Endodermal cell (in vitro differentiated cells): Measurements from ENCODE around the gene DNM1L. TPM values are rescaled to one million over a fixed set of nuclear protein-coding genes. Genes with fewer than 3 reads are reported as not detected.
A peak's percentile ranks its signal among the peaks of the same experiment; 100 is the strongest.

ENCODE experiments used
- DNase-seq: peaks from one replicate; pipeline ENCODE4 v3.0.0-alpha.2; 2017
- H3K27ac ChIP-seq: 2 replicates; pipeline ENCODE4 v1.5.1; 2013; ENCODE audit warnings: mild to moderate bottlenecking, low read depth, low read length, moderate library complexity
- H3K27me3 ChIP-seq: 2 replicates; pipeline ENCODE4 v1.6.1; 2013; ENCODE audit warnings: mild to moderate bottlenecking, low read length, moderate library complexity; ENCODE audit not compliant: insufficient read depth, control insufficient read depth, poor library complexity, severe bottlenecking
- H3K36me3 ChIP-seq: 2 replicates; pipeline ENCODE4 v1.7.0; 2013; ENCODE audit warnings: mild to moderate bottlenecking, low read length, moderate library complexity; ENCODE audit not compliant: control insufficient read depth, insufficient read depth
- H3K4me1 ChIP-seq: one replicate; pipeline ENCODE4 v1.7.0; 2013; ENCODE audit warnings: low read length; ENCODE audit not compliant: control insufficient read depth, insufficient read depth
- H3K4me3 ChIP-seq: 2 replicates; pipeline ENCODE4 v1.5.1; 2013; ENCODE audit warnings: mild to moderate bottlenecking, low read length, moderate library complexity
- H3K9ac ChIP-seq: 2 replicates; pipeline ENCODE4 v1.6.1; 2013; ENCODE audit warnings: mild to moderate bottlenecking, low read length, moderate library complexity; ENCODE audit not compliant: poor library complexity, severe bottlenecking; ENCODE audit errors: extremely low read depth
- H3K9me3 ChIP-seq: 2 replicates; pipeline ENCODE4 v1.6.1; 2013; ENCODE audit warnings: mild to moderate bottlenecking, low read length, moderate library complexity; ENCODE audit not compliant: control insufficient read depth
- H3K27ac Mint-ChIP-seq: 2 replicates; pipeline ENCODE4 v1.8.0; 2020; ENCODE audit warnings: mixed read lengths
- H3K27me3 Mint-ChIP-seq: 2 replicates; pipeline ENCODE4 v1.8.0; 2021; ENCODE audit warnings: mild to moderate bottlenecking, mixed read lengths; ENCODE audit not compliant: insufficient read depth
- H3K36me3 Mint-ChIP-seq: 2 replicates; pipeline ENCODE4 v1.8.0; 2020; ENCODE audit warnings: low read depth, mixed read lengths
- H3K4me1 Mint-ChIP-seq: 2 replicates; pipeline ENCODE4 v1.8.0; 2020; ENCODE audit warnings: mixed read lengths
- H3K4me3 Mint-ChIP-seq: 2 replicates; pipeline ENCODE4 v1.8.0; 2020; ENCODE audit warnings: mild to moderate bottlenecking, moderate library complexity, mixed read lengths
- H3K9me3 Mint-ChIP-seq: 2 replicates; pipeline ENCODE4 v1.8.0; 2020; ENCODE audit warnings: mild to moderate bottlenecking, mixed read lengths
- WGBS, 2 experiments: methylation state at CpG; one replicate each; pipeline versions ENCODE4 v1.1.5 to v1.1.7; 2013; ENCODE audit warnings: missing lambda C conversion rate in 2 of 2, mixed read lengths in 1 of 2; ENCODE audit not compliant: insufficient coverage in 1 of 2, insufficient read length in 1 of 2; 5-methylcytosine and 5-hydroxymethylcytosine counted together
- total RNA-seq, 2 donors: library from RNA; stranded (reverse); fragmentation: NEBNext Ultra II Directional in 1 of 2; extraction: Animal tissue kit (Norgen Biotek cat#: 25700) in 1 of 2; gene quantifications; 2 replicates in 1 of 2; 3 replicates in 1 of 2; pipeline ENCODE4 v1.2.1, GENCODE V29; 2021
- TF ChIP-seq, protein P1 (sequence below): fragments of 200-600 bp; sonication (generic); conservative IDR thresholded peaks from 2 replicates; pipeline ENCODE4 v1.5.0; 2021; ENCODE audit warnings: antibody characterized with exemption, mild to moderate bottlenecking

Gene DNM1L
- total RNA-seq, 2 donors from 2014 or later: 100 to 156 TPM

DNA sequence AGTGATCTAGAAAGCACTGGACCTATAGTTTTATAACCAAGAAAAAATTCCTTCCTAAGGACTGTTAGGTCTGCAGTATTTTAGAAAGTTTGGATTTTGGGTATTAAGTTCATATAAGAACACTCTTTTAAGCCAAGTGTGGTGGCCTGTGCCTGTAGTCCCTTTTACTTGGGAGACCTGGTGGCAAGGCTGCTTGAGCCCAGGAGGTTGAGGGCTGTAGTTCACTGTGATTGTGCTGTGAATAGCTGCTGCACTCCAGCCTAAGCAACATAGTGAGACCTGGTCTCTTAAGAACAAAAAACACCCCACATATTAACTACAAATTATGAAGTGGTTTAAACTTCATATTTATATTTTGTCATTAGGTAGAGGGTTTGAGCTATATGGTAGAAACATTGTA lies 9.7 kb downstream of the DNM1L start:
- Mint-ChIP-seq H3K27me3 (no peaks in the 10 kb centered on the region), H3K4me3 (no peak overlapping the region), H3K4me1 (peaks cover 18% of the 10 kb centered on the region), H3K9me3 (peaks cover 10% of the 10 kb centered on the region), H3K27ac (peak overlapping the region; percentile 20), H3K36me3 (peaks cover 64% of the 10 kb centered on the region)
- Histone ChIP-seq H3K27ac (no peak overlapping the region), H3K9me3 (peaks cover 9% of the 10 kb centered on the region), H3K4me3 (no peak overlapping the region), H3K36me3 (peaks cover 16% of the 10 kb centered on the region), H3K4me1 (no peaks in the 10 kb centered on the region), H3K9ac (no peak overlapping the region), H3K27me3 (no peaks in the 10 kb centered on the region)
- DNase-seq: peak; percentile 64
- TF ChIP-seq, protein P1, sequence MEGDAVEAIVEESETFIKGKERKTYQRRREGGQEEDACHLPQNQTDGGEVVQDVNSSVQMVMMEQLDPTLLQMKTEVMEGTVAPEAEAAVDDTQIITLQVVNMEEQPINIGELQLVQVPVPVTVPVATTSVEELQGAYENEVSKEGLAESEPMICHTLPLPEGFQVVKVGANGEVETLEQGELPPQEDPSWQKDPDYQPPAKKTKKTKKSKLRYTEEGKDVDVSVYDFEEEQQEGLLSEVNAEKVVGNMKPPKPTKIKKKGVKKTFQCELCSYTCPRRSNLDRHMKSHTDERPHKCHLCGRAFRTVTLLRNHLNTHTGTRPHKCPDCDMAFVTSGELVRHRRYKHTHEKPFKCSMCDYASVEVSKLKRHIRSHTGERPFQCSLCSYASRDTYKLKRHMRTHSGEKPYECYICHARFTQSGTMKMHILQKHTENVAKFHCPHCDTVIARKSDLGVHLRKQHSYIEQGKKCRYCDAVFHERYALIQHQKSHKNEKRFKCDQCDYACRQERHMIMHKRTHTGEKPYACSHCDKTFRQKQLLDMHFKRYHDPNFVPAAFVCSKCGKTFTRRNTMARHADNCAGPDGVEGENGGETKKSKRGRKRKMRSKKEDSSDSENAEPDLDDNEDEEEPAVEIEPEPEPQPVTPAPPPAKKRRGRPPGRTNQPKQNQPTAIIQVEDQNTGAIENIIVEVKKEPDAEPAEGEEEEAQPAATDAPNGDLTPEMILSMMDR: no peak

- Histone ChIP-seq H3K9me3 (peaks cover 22% of the 10 kb centered on the region), H3K9ac (no peak overlapping the region), H3K27ac (no peak overlapping the region), H3K4me1 (no peaks in the 10 kb centered on the region), H3K4me3 (no peak overlapping the region), H3K27me3 (no peaks in the 10 kb centered on the region), H3K36me3 (peaks cover 16% of the 10 kb centered on the region)
- Mint-ChIP-seq H3K4me1 (peaks cover 18% of the 10 kb centered on the region), H3K36me3 (peaks cover 63% of the 10 kb centered on the region), H3K27me3 (no peaks in the 10 kb centered on the region), H3K27ac (no peak overlapping the region), H3K9me3 (peaks cover 23% of the 10 kb centered on the region), H3K4me3 (no peak overlapping the region)
- TF ChIP-seq, protein P1: no peak
- WGBS, 2 experiments: 94 to 95% methylated on average over 8 of the region's 8 CpGs
- no peak for DNase-seq
Measured at GRCh38 chr12:32690927-32691326, 11.8 kb downstream of the DNM1L start.

GRCh38 chr12:32692358-32692757 lies 13.3 kb downstream of the DNM1L start:
- 86 to 100% methylated on average over 1 of the region's 1 CpG for WGBS, 2 experiments
- Histone ChIP-seq H3K4me1 (no peaks in the 10 kb centered on the region), H3K27ac (no peak overlapping the region), H3K9me3 (peaks cover 25% of the 10 kb centered on the region), H3K9ac (no peak overlapping the region), H3K4me3 (no peak overlapping the region), H3K27me3 (no peaks in the 10 kb centered on the region), H3K36me3 (peaks cover 9% of the 10 kb centered on the region)
- DNase-seq: no peak
- Mint-ChIP-seq H3K36me3 (peaks cover 55% of the 10 kb centered on the region), H3K9me3 (peaks cover 27% of the 10 kb centered on the region), H3K4me3 (no peak overlapping the region), H3K27me3 (no peaks in the 10 kb centered on the region), H3K4me1 (peaks cover 21% of the 10 kb centered on the region), H3K27ac (peak overlapping the region; percentile 58)
- TF ChIP-seq, protein P1: no peak
